Astrocyte (in vitro differentiated cells and primary cell): ENCODE measurements around the gene GALK2.

Source experiments
- EZH2 ChIP-seq: IDR thresholded peaks from 2 replicates; pipeline ENCODE4 v1.6.1; 2012; ENCODE audit warnings: mild to moderate bottlenecking, low read length, inconsistent platforms; ENCODE audit not compliant: insufficient read depth
- TF ChIP-seq, protein P1 (sequence below): IDR thresholded peaks from 2 replicates; pipeline ENCODE4 v1.5.1; 2011; ENCODE audit warnings: low read depth, mild to moderate bottlenecking, inconsistent platforms, low read length, moderate library complexity; ENCODE audit not compliant: insufficient read depth

DNA sequence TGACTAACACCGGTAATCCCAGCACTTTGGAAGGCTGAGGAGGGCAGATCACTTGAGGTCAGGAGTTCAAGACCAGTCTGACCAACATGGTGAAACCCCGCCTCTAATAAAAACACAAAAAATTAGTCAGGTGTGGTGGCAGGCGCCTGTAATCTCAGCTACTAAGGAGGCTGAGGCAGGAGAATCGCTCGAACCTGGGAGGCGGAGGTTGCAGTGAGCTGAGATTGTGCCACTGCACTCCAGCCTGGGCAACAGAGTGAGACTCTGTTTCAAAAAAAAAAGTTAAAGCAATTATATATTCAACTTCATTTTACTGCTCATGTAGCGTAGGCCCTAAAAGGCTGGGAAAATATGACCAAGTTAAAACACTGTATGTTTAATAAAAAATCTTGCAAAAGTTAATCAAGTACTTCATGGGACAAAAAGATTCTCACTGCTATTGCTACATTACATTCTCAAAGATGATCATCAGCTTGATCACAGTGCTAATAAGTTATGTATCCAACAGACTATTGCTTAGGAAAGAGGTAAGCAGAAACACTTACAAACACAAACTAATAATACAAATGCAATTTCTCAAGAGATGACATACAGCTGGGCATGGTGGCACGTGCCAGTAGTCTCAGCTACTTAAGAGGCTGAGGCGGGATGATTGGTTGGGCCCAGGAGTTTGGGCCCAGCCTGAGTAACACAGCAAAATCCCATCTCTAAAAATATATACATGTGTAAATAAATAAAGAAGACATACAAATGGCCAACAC, 17.3 kb upstream of the GALK2 start:
- TF ChIP-seq, protein P1, sequence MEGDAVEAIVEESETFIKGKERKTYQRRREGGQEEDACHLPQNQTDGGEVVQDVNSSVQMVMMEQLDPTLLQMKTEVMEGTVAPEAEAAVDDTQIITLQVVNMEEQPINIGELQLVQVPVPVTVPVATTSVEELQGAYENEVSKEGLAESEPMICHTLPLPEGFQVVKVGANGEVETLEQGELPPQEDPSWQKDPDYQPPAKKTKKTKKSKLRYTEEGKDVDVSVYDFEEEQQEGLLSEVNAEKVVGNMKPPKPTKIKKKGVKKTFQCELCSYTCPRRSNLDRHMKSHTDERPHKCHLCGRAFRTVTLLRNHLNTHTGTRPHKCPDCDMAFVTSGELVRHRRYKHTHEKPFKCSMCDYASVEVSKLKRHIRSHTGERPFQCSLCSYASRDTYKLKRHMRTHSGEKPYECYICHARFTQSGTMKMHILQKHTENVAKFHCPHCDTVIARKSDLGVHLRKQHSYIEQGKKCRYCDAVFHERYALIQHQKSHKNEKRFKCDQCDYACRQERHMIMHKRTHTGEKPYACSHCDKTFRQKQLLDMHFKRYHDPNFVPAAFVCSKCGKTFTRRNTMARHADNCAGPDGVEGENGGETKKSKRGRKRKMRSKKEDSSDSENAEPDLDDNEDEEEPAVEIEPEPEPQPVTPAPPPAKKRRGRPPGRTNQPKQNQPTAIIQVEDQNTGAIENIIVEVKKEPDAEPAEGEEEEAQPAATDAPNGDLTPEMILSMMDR = no peak
- TF ChIP-seq EZH2 = no peak
